Activated effector memory CD4-positive, alpha-beta T cell treated with Interleukin-2 at 50 U/mL for 16 hours (primary cell): ENCODE results near the gene AGXT.

ENCODE experiments used
- DNase-seq: peaks from one replicate; pipeline ENCODE4 v3.0.0-alpha.2; 2020

Gene AGXT

GRCh38 chr2:240900141-240900860 lies 31.7 kb downstream of the AGXT start:
- no peak for DNase-seq

- DNase-seq: no peak
Observed at GRCh38 chr2:240901986-240902614, 33.5 kb downstream of the AGXT start.

- DNase-seq: no peak
Observed at GRCh38 chr2:240902615-240903041, 34.0 kb downstream of the AGXT start.

GRCh38 chr2:240903191-240904060 lies 34.8 kb downstream of the AGXT start:
- no peak for DNase-seq

GRCh38 chr2:240904216-240905175 lies 35.9 kb downstream of the AGXT start:
- no peak for DNase-seq

- DNase-seq: no peak
Observed at GRCh38 chr2:240905176-240905781, 36.7 kb downstream of the AGXT start.

GRCh38 chr2:240906141-240906910 lies 37.7 kb downstream of the AGXT start, which contains the start of gene CROCC2:
CROCC2 (plus strand) TSS chr2:240906336; CDS start chr2:240906514, 178 bp downstream.
- no peak for DNase-seq

GRCh38 chr2:240906911-240907590 lies 38.4 kb downstream of the AGXT start:
- no peak for DNase-seq

- DNase-seq: no peak
Observed at GRCh38 chr2:240909216-240909974, 40.8 kb downstream of the AGXT start.

- no peak for DNase-seq
Observed at GRCh38 chr2:240911641-240912265, 43.1 kb downstream of the AGXT start.

GRCh38 chr2:240912878-240913809 lies 44.5 kb downstream of the AGXT start:
- DNase-seq: no peak

- DNase-seq: peak; percentile 23
Observed at GRCh38 chr2:240913810-240914644, 45.4 kb downstream of the AGXT start.

- no peak for DNase-seq
Observed at GRCh38 chr2:240914645-240915525, 46.3 kb downstream of the AGXT start.

- DNase-seq: no peak
Observed at GRCh38 chr2:240915526-240916341, 47.1 kb downstream of the AGXT start.

- DNase-seq: no peak
Observed at GRCh38 chr2:240916571-240917008, 48.0 kb downstream of the AGXT start.
